Upper lobe of left lung (tissue), 6 donors: ENCODE measurements around the gene CLCNKA. TPM values are rescaled to one million over a fixed set of nuclear protein-coding genes. Genes with fewer than 3 reads are reported as not detected.
A peak's percentile ranks its signal among the peaks of the same experiment; 100 is the strongest.

Experiments
- ATAC-seq, 2 donors: fragments of 200-7000 bp; cut with Tn5 transposase; one replicate each; pipeline ENCODE4 v1.9.1; 2022; ENCODE audit warnings: mild to moderate bottlenecking in 2 of 2, moderate library complexity in 2 of 2; ENCODE audit not compliant: low FRiP score in 2 of 2
- DNase-seq, 2 donors: peaks; one replicate each; pipeline ENCODE4 v3.0.0-alpha.2; 2019 to 2020
- H3K27ac ChIP-seq, 4 donors: fragments of 200-600 bp; sonication (generic); one replicate each; pipeline ENCODE4 v1.5.1; 2016 to 2019
- H3K27me3 ChIP-seq, 4 donors: fragments of 200-600 bp; sonication (generic); one replicate each; pipeline ENCODE4 v1.5.1; 2017 to 2019
- H3K36me3 ChIP-seq, 4 donors: fragments of 200-600 bp; sonication (generic); one replicate each; pipeline ENCODE4 v1.5.1; 2016 to 2019
- H3K4me1 ChIP-seq, 4 donors: fragments of 200-600 bp; sonication (generic); one replicate each; pipeline ENCODE4 v1.5.1; 2018 to 2019
- H3K4me3 ChIP-seq, 4 donors: fragments of 200-600 bp; sonication (generic); one replicate each; pipeline ENCODE4 v1.5.1; 2017 to 2019; ENCODE audit warnings: mild to moderate bottlenecking in 2 of 4, moderate library complexity in 1 of 4
- H3K9me3 ChIP-seq, 4 donors: fragments of 200-600 bp; sonication (generic); one replicate each; pipeline ENCODE4 v1.5.1; 2018 to 2019
- EP300 ChIP-seq, 4 donors: sonication (generic); formaldehyde crosslinking; IDR thresholded peaks; one replicate each; pipeline ENCODE4 v1.5.1; 2017; ENCODE audit warnings: antibody characterized with exemption in 4 of 4, control low read depth in 2 of 4
- POLR2A ChIP-seq, 4 donors: fragments of 450-650 bp; IDR thresholded peaks; one replicate each; pipeline ENCODE4 v1.5.1; 2016 to 2017; ENCODE audit warnings: antibody characterized with exemption in 4 of 4, mild to moderate bottlenecking in 2 of 4
- POLR2AphosphoS5 ChIP-seq, 2 donors: sonication (generic); formaldehyde crosslinking; IDR thresholded peaks; one replicate each; pipeline ENCODE4 v1.5.1; 2017; ENCODE audit warnings: antibody characterized with exemption in 2 of 2
- WGBS, 2 donors: methylation state at CpG; one replicate each; pipeline ENCODE4 v1.1.5; 2017 to 2018; 5-methylcytosine and 5-hydroxymethylcytosine counted together
- total RNA-seq, 6 donors: library from RNA; depleted of rRNA in 4 of 6; stranded (reverse); fragments of >200 nt in 4 of 6; gene quantifications; one replicate each; pipeline versions ENCODE4 v1.1.0 to v1.2.1, GENCODE V29; 2016 to 2021
- TF ChIP-seq, protein P1 (sequence below), 6 experiments: fragments of 450-650 bp in 4 of 6; fragments of 200-600 bp in 2 of 6; sonication (generic) in 2 of 6; IDR thresholded peaks; one replicate each; pipeline ENCODE4 v1.5.1; 2016 to 2019; ENCODE audit warnings: antibody characterized with exemption in 6 of 6
- donor health status: DM: no; HTN: no; CAD: no; lungs with moderate emphysema.
- donor health status: DM: no; HTN: yes; CAD: no; lungs with severe emphysema.

The CLCNKA gene
- total RNA-seq, 6 donors from 2014 or later, result 0.20 to 0.89 (median 0.49) TPM; not detected in 3

- no peak overlapping the region for H3K4me3 ChIP-seq
- no peaks in the 10 kb centered on the region for H3K36me3 ChIP-seq
- H3K4me1 ChIP-seq, result no peaks in the 10 kb centered on the region
- H3K27ac ChIP-seq, result no peak overlapping the region
- DNase-seq, result peak in 1 of 2 donors; percentile 61
- H3K27me3 ChIP-seq, result no peaks in the 10 kb centered on the region
- WGBS, 2 donors, result 88 to 100% methylated on average over 2 to 11 of the region's 11 CpGs
- TF ChIP-seq, protein P1, sequence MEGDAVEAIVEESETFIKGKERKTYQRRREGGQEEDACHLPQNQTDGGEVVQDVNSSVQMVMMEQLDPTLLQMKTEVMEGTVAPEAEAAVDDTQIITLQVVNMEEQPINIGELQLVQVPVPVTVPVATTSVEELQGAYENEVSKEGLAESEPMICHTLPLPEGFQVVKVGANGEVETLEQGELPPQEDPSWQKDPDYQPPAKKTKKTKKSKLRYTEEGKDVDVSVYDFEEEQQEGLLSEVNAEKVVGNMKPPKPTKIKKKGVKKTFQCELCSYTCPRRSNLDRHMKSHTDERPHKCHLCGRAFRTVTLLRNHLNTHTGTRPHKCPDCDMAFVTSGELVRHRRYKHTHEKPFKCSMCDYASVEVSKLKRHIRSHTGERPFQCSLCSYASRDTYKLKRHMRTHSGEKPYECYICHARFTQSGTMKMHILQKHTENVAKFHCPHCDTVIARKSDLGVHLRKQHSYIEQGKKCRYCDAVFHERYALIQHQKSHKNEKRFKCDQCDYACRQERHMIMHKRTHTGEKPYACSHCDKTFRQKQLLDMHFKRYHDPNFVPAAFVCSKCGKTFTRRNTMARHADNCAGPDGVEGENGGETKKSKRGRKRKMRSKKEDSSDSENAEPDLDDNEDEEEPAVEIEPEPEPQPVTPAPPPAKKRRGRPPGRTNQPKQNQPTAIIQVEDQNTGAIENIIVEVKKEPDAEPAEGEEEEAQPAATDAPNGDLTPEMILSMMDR (IDR thresholded peaks at IDR 0.05), result no peak
- TF ChIP-seq EP300 (IDR thresholded peaks at IDR 0.05), result no peak
- TF ChIP-seq POLR2AphosphoS5 (IDR thresholded peaks at IDR 0.05), result no peak
- TF ChIP-seq POLR2A (IDR thresholded peaks at IDR 0.05), result no peak
- H3K9me3 ChIP-seq, result no peaks in the 10 kb centered on the region
- no peak for ATAC-seq
These were observed 15.8 kb upstream of the CLCNKA start for GRCh38 chr1:16006010-16006409.

DNA sequence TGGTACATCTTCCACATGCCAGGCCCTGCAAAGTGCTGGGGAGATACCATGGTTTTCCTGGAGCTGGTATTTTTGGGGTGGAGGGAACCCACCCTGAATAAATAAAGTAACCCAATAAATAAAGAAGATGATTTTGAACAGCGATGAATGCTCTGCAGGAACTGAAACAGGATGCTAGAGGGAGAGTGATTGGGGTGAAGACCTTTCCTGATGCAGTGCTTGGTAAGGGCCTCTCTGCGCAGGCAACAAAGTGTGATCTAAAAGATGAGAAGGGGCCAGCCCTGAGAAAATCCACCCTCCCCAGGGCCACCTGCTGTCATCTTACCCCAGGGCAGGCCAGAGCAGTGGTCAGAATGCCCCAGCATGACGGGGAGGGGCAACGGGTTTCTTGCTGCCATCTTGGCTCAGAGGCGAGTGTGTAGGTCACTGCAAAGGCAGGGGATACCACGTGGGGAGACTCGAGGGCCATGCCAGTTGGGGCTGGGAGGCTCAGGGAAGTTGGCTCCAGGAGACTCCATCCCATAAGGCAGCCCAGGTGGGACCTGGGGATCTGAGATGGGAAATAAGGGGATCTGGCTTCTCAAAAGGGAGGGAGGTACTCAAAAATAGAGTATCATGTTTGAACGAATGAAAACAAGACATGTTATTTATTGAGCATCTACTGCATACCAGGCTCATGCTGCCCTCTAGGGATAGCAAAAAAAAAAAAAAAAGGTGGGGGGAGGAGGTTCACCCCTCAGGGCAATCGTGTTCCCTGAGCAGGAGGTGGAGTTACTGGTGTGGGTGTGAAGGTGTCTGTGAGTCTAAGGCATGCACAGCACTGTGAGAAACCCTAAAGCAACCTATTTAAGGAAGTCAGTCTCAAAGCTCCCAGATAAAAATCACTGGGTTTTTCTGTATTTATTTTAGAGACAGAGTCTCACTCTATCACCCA, 15.0 kb upstream of the CLCNKA start:
- Histone ChIP-seq H3K9me3 (no peaks in the 10 kb centered on the region), H3K4me1 (no peaks in the 10 kb centered on the region), H3K27me3 (no peaks in the 10 kb centered on the region), H3K4me3 (no peak overlapping the region), H3K27ac (no peak overlapping the region), H3K36me3 (no peaks in the 10 kb centered on the region)
- TF ChIP-seq EP300 (IDR thresholded peaks at IDR 0.05) (no peak), POLR2AphosphoS5 (IDR thresholded peaks at IDR 0.05) (no peak), POLR2A (IDR thresholded peaks at IDR 0.05) (no peak)
- TF ChIP-seq, protein P1 (IDR thresholded peaks at IDR 0.05), result no peak
- WGBS, 2 donors, result 64 to 65% methylated on average over 9 of the region's 9 CpGs
- no peak for DNase-seq
- no peak for ATAC-seq

- Histone ChIP-seq H3K27ac (no peak overlapping the region), H3K36me3 (no peaks in the 10 kb centered on the region), H3K27me3 (no peaks in the 10 kb centered on the region), H3K4me3 (no peak overlapping the region), H3K9me3 (no peaks in the 10 kb centered on the region), H3K4me1 (peaks cover 6 to 7% (median 7%) of the 10 kb centered on the region in 4 donors)
- TF ChIP-seq POLR2AphosphoS5 (IDR thresholded peaks at IDR 0.05), result no peak
- no peak for TF ChIP-seq POLR2A (IDR thresholded peaks at IDR 0.05)
- TF ChIP-seq, protein P1 (IDR thresholded peaks at IDR 0.05), result no peak
- no peak for TF ChIP-seq EP300 (IDR thresholded peaks at IDR 0.05)
- DNase-seq, result no peak
- 77 to 80% methylated on average over 6 of the region's 6 CpGs for WGBS, 2 donors
- ATAC-seq, result no peak
These were observed 14.0 kb upstream of the CLCNKA start for GRCh38 chr1:16007671-16008341.

DNA sequence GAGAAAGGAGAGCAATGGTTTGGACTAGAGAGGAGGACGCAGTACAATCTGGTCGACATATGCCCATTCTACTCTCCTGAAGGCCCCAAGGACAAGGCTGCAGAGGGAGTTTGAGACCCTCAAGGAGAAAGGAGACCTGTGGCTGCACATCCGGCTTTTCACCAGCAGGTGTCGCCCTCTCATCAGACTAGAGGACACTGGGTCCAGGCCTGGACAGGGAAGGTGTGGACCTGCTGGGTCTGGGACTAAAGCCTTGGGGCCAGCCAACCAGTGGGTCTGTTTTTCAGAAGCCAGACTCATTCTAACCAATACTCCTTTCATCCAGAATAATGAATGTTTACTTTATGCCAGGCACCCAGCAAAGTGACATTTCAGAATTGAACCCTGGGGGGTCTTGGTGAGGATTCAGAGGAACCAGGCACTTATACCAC, 12.8 kb upstream of the CLCNKA start:
- peaks cover 15 to 19% (median 16%) of the 10 kb centered on the region in 4 donors for H3K4me1 ChIP-seq
- no peaks in the 10 kb centered on the region for H3K36me3 ChIP-seq
- peak; percentile 51 to 81 for ATAC-seq
- WGBS, 2 donors, result 3 to 5% methylated on average over 4 of the region's 4 CpGs
- no peaks in the 10 kb centered on the region for H3K27me3 ChIP-seq
- no peaks in the 10 kb centered on the region for H3K9me3 ChIP-seq
- H3K4me3 ChIP-seq, result no peak overlapping the region
- DNase-seq, result peak in 1 of 2 donors; percentile 80
- TF ChIP-seq POLR2A (IDR thresholded peaks at IDR 0.05), result no peak
- TF ChIP-seq, protein P1 (IDR thresholded peaks at IDR 0.05), result peak; percentile 88 to 96 (median 91)
- no peak overlapping the region for H3K27ac ChIP-seq
